ENCODE measurements around the gene NGFR.

DNA sequence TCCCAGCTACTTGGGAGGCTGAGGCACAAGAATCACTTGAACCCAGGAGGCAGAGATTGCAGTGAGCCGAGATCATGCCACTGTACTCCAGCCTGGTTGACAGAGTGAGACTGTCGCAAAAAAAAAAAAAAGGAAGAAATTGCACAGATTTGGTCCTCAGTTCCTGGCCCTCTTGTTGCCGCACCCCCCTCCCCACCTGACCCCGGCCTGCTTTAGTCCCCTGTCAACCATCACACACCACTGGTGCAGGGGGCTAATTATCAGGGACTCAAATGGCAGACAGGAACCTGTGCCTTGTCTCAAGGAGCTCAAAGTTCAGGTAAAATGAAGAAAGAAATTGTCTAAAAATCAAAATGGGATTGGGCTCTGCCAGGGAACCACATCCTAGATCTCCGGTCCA is 28.1 kb downstream of the NGFR start:
- TF ChIP-seq, protein P1, sequence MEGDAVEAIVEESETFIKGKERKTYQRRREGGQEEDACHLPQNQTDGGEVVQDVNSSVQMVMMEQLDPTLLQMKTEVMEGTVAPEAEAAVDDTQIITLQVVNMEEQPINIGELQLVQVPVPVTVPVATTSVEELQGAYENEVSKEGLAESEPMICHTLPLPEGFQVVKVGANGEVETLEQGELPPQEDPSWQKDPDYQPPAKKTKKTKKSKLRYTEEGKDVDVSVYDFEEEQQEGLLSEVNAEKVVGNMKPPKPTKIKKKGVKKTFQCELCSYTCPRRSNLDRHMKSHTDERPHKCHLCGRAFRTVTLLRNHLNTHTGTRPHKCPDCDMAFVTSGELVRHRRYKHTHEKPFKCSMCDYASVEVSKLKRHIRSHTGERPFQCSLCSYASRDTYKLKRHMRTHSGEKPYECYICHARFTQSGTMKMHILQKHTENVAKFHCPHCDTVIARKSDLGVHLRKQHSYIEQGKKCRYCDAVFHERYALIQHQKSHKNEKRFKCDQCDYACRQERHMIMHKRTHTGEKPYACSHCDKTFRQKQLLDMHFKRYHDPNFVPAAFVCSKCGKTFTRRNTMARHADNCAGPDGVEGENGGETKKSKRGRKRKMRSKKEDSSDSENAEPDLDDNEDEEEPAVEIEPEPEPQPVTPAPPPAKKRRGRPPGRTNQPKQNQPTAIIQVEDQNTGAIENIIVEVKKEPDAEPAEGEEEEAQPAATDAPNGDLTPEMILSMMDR (IDR thresholded peaks at IDR 0.05) = no peak
- TF ChIP-seq POLR2A (IDR thresholded peaks at IDR 0.05) = no peak
- no peak for TF ChIP-seq EP300 (IDR thresholded peaks at IDR 0.05)

Measured in ovary (tissue), 3 donors.